ENCODE data around the gene TYMP. TPM values are rescaled to one million over a fixed set of nuclear protein-coding genes. Genes with fewer than 3 reads are reported as not detected.

TYMP gene
- total and polyA plus RNA-seq, 2 donors (not counting 1 experiment from before 2014, with no cell fraction given) = 43.6 to 45.1 TPM

DNA sequence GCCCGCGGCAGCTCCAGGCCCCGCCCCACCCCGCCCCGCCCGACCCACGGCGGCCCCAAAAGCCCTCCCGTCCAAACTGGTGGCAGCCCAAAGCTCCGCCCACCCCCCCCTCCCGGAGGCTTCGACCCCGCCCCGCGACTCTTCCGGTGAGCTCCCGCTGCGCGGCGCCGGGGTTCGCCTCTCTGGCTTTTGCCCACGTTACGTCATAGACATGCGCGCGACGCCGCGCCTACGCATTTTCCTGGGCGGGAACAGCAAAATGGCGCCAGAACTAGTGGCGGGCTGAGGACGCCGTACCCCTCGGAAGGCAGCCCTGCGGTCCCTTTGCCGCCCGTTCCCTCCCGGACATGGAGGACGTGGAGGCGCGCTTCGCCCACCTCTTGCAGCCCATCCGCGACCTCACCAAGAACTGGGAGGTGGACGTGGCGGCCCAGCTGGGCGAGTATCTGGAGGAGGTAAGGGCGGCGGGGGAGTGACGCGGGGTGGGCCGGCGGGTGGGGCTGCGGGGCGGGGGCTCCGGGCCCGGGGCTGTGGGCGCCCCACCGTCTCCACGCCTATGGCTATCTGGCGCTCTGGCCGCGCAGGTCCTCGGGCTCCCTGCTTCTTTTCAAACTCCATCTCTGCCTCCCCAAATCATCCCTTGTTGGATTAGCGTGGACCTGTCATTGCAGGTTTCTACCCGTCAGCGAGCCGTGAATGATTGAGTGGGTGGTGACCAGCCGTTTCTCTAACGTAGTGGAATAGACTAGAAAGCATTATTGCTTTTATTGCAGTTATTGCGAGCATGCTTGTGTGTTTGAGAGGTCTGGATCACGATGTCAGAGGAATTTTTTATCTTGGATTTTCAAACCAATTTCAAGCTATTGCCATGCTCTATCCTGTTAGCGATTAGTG, 21.6 kb downstream of the TYMP start, which contains the start of gene NCAPH2:
TSS of gene NCAPH2 (plus strand) at position 234 of the 894 bp plus-strand sequence. CDS start at position 348, 114 bp downstream.
- Histone ChIP-seq H3K27ac (ENCODE audit: low read length in 2 of 2) (peak within 1 kb of the TSS; percentile 88 to 92), H3K4me3 (ENCODE audit: control extremely low read depth in 1 of 5, extremely low read depth in 1 of 5, insufficient read depth in 1 of 5, low read depth in 2 of 5, low read length in 4 of 5) (peak within 1 kb of the TSS; percentile 75 to 92 (median 91)), H3K9me3 (ENCODE audit: control extremely low read depth in 1 of 3, control insufficient read depth in 2 of 3, insufficient read depth in 1 of 3, low read length in 2 of 3) (no peaks in the 10 kb centered on the region), H4K20me1 (ENCODE audit: control insufficient read depth, insufficient read depth, low read length, poor library complexity, severe bottlenecking) (peaks cover 42% of the 10 kb centered on the region), H3K4me1 (ENCODE audit: control insufficient read depth in 2 of 2, insufficient read depth in 2 of 2, low read length in 2 of 2) (peaks cover 19 to 29% of the 10 kb centered on the region in 2 donors), H3K79me2 (ENCODE audit: control insufficient read depth, insufficient read depth, low read length) (peaks cover 61% of the 10 kb centered on the region), H3K27me3 (replicated peaks in 1 of 4; ENCODE audit: control extremely low read depth in 1 of 4, control insufficient read depth in 3 of 4, insufficient read depth in 4 of 4, low read length in 3 of 4) (no peaks in the 10 kb centered on the region), H3K4me2 (replicated peaks; ENCODE audit: low read depth, low read length, poor library complexity, severe bottlenecking) (peak within 1 kb of the TSS; percentile 93), H3K9ac (ENCODE audit: low read length) (peak within 1 kb of the TSS; percentile 86), H2AFZ (ENCODE audit: insufficient read depth, low read depth, low read length, poor library complexity, severe bottlenecking) (peak within 1 kb of the TSS; percentile 81), H3K36me3 (replicated peaks in 1 of 2; ENCODE audit: control extremely low read depth in 1 of 2, control insufficient read depth in 1 of 2, extremely low read depth in 1 of 2, insufficient read depth in 2 of 2, low read length in 1 of 2) (peaks cover 0 to 25% of the 10 kb centered on the region in 2 experiments)
- Mint-ChIP-seq H3K27me3 (no peaks in the 10 kb centered on the region), H3K4me3 (peak within 1 kb of the TSS; percentile 95), H3K27ac (peak within 1 kb of the TSS; percentile 98), H3K4me1 (peaks cover 28% of the 10 kb centered on the region), H3K9me3 (ENCODE audit: insufficient read depth) (no peaks in the 10 kb centered on the region)
- ChIA-PET POLR2A (interaction anchor here (0.6 to 1.9 kb wide), 12 partner anchors 10 to 113 kb away, joined by 3 to 35 read pairs (median 8); partner anchors contain the start of genes CHKB, SCO2 and TYMP), CTCF (interaction anchor here (0.7 to 5.8 kb wide), 11 partner anchors 10 to 264 kb away, joined by 3 to 71 read pairs (median 3); partner anchors contain the start of genes SCO2 and SYCE3)
- DNase-seq (peak; percentile 98), ATAC-seq (ENCODE audit: low read depth) (peak; percentile 71)
- TF ChIP-seq, protein P1, sequence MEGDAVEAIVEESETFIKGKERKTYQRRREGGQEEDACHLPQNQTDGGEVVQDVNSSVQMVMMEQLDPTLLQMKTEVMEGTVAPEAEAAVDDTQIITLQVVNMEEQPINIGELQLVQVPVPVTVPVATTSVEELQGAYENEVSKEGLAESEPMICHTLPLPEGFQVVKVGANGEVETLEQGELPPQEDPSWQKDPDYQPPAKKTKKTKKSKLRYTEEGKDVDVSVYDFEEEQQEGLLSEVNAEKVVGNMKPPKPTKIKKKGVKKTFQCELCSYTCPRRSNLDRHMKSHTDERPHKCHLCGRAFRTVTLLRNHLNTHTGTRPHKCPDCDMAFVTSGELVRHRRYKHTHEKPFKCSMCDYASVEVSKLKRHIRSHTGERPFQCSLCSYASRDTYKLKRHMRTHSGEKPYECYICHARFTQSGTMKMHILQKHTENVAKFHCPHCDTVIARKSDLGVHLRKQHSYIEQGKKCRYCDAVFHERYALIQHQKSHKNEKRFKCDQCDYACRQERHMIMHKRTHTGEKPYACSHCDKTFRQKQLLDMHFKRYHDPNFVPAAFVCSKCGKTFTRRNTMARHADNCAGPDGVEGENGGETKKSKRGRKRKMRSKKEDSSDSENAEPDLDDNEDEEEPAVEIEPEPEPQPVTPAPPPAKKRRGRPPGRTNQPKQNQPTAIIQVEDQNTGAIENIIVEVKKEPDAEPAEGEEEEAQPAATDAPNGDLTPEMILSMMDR (IDR thresholded peaks at IDR 0.05) = no peak
- no peak for TF ChIP-seq EZH2 (IDR thresholded peaks at IDR 0.05; ENCODE audit: borderline replicate concordance, insufficient read depth, low read depth, low read length, poor library complexity, severe bottlenecking)
- WGBS (ENCODE audit: insufficient coverage) = 1% methylated on average over 52 of the region's 76 CpGs
- intact Hi-C loops (cut with micrococcal nuclease) = loop anchor here (1.0 to 5.0 kb wide), 7 partner anchors 17 to 166 kb away; partner anchors contain the start of genes CHKB, KLHDC7B, PPP6R2 and SCO2

Data from B cell (primary cell).